Mucosa of rectum (tissue), 2 donors: Measurements from ENCODE around the gene HMGB2.

ENCODE experiments used
- H3K27ac ChIP-seq, 2 donors: one replicate each; pipeline ENCODE4 v1.7.0; 2013; ENCODE audit warnings: inconsistent platforms in 2 of 2, low read depth in 2 of 2, low read length in 2 of 2
- H3K27me3 ChIP-seq, 2 donors: one replicate each; pipeline ENCODE4 v1.7.0; 2013; ENCODE audit warnings: low read length in 2 of 2; ENCODE audit not compliant: control insufficient read depth in 2 of 2, insufficient read depth in 2 of 2
- H3K36me3 ChIP-seq, 2 donors: one replicate each; pipeline ENCODE4 v1.7.0; 2013; ENCODE audit warnings: low read length in 2 of 2; ENCODE audit not compliant: control insufficient read depth in 2 of 2, insufficient read depth in 2 of 2
- H3K4me1 ChIP-seq, 2 donors: one replicate each; pipeline ENCODE4 v1.7.0; 2013; ENCODE audit warnings: low read length in 2 of 2, mild to moderate bottlenecking in 1 of 2; ENCODE audit not compliant: control insufficient read depth in 2 of 2, insufficient read depth in 2 of 2
- H3K4me3 ChIP-seq, 2 donors: one replicate each; pipeline ENCODE4 v1.7.0; 2013; ENCODE audit warnings: low read length in 2 of 2
- H3K9ac ChIP-seq, 2 donors: one replicate each; pipeline ENCODE4 v1.7.0; 2013; ENCODE audit warnings: low read length in 2 of 2, low read depth in 1 of 2, mild to moderate bottlenecking in 1 of 2
- H3K9me3 ChIP-seq, 2 donors: one replicate each; pipeline ENCODE4 v1.7.0; 2013; ENCODE audit warnings: low read length in 2 of 2; ENCODE audit not compliant: control insufficient read depth in 2 of 2
- donor health status: healthy.
- donor health status: Normal muscosa, but diverticular disease.

HMGB2 gene

DNA sequence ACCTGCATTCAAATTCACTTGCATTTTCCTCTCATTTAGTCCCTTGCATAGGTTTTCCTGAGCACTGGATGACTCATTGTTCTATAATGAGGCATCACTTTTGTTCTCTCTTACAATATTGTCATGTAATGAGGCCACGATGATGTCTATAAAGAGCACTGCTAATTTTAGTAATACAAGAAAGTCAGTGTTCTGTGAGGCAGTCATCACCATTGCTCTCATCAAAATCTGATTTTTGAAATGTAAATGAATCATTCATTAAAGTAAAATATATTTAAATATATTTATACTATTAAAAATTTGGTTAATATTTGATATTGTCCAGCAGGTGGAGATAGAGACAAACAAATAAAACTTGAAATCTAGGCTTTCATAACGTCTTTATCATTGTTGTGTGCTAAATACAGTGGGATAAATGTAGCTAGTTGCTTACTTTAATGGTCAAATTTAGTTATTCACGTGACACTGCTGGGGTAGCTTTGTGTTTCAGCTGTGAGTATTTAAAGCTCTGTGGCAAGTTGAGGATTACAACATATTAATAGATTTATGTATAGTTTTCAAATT, 15.4 kb downstream of the HMGB2 start:
- H3K27ac ChIP-seq, result no peak overlapping the region
- H3K36me3 ChIP-seq, result peaks cover 45 to 50% of the 10 kb centered on the region in 2 donors
- no peaks in the 10 kb centered on the region for H3K9me3 ChIP-seq
- H3K4me1 ChIP-seq, result no peaks in the 10 kb centered on the region
- H3K4me3 ChIP-seq, result no peak overlapping the region
- no peaks in the 10 kb centered on the region for H3K27me3 ChIP-seq
- H3K9ac ChIP-seq, result no peak overlapping the region

DNA sequence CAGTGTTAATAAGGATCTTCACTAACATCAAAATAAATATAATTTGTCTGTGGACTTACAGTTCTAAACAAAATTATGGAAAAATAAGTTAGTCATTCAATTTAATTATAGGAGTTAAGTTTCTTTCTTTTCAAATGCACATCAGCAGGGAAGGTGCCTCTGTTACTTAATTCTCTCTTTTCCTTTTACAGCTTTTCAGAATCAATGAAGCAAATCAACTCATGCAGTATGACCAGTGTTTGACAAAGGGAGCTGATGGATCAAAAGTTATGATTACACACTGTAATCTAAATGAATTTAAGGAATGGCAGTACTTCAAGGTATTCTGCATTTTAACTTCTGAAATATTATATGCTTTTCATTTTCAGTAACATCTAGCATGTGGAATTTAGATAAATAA, 15.9 kb downstream of the HMGB2 start:
- Histone ChIP-seq H3K4me3 (no peak overlapping the region), H3K4me1 (no peaks in the 10 kb centered on the region), H3K9me3 (no peaks in the 10 kb centered on the region), H3K36me3 (peaks cover 45 to 50% of the 10 kb centered on the region in 2 donors), H3K27ac (no peak overlapping the region), H3K27me3 (no peaks in the 10 kb centered on the region), H3K9ac (no peak overlapping the region)

DNA sequence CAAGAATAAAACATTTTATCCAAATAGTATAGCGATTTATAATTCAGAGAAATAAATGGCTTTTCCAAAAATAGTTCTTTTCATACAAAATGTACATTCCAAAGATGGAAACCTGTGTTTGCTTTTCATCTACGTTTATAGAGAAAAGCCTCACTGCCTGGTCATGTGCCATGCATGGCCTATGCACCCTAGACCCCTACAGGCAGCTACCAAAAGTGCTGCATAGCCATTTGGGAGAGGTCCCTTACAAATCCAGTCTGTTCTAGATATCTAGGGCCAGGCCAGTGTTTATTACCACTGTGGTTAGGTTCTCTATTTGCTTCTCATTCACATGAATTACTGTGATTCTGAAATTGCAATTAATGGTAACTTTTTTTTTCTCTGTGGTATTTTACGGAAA, 17.2 kb downstream of the HMGB2 start:
- no peaks in the 10 kb centered on the region for H3K9me3 ChIP-seq
- no peaks in the 10 kb centered on the region for H3K27me3 ChIP-seq
- no peak overlapping the region for H3K27ac ChIP-seq
- no peaks in the 10 kb centered on the region for H3K4me1 ChIP-seq
- peaks cover 40 to 54% of the 10 kb centered on the region in 2 donors for H3K36me3 ChIP-seq
- H3K9ac ChIP-seq, result no peak overlapping the region
- H3K4me3 ChIP-seq, result no peak overlapping the region

DNA sequence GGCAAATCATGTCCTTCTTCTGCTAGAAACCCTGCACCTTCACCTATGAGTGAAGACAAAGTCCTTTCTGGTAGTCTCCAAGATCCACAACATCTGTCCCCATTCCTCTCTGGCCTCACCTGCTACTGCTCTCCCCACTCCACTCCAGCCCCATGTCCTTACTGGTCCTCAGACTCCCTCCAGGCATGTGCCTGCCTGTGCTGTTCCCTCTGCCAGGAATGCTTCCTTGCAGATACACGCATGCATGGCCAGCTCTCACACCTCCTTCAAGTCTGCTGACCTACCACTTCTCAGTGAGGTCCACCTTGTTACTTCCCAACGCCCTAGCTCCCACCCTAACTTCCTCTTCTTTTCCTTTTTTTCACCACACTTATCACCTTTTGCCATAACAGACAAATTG, 18.1 kb downstream of the HMGB2 start:
- H3K4me1 ChIP-seq, result no peaks in the 10 kb centered on the region
- peaks cover 34 to 51% of the 10 kb centered on the region in 2 donors for H3K36me3 ChIP-seq
- H3K27ac ChIP-seq, result no peak overlapping the region
- no peaks in the 10 kb centered on the region for H3K27me3 ChIP-seq
- no peaks in the 10 kb centered on the region for H3K9me3 ChIP-seq
- H3K4me3 ChIP-seq, result no peak overlapping the region
- H3K9ac ChIP-seq, result no peak overlapping the region

DNA sequence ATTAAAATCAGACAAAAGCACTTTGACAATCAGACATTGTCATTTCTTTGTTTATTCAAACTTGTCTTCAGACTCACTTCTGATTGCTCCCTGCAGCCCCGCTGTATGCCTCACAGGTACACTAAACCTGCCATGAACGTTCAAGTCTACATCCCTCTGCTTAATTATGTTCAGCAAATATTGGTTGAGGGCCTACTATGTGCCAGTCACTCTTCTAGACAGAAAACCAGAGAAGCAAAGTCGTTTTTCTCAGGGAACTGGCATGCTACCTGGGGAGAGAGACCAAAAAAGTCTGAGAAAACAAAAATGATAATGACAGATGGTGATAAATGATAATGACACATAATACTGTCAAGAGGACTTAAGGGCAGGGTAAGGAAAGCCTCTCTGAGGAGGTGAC, 19.4 kb downstream of the HMGB2 start:
- Histone ChIP-seq H3K27ac (no peak overlapping the region), H3K9ac (no peak overlapping the region), H3K4me3 (no peak overlapping the region), H3K9me3 (no peaks in the 10 kb centered on the region), H3K27me3 (no peaks in the 10 kb centered on the region), H3K36me3 (peaks cover 38 to 46% of the 10 kb centered on the region in 2 donors), H3K4me1 (no peaks in the 10 kb centered on the region)

DNA sequence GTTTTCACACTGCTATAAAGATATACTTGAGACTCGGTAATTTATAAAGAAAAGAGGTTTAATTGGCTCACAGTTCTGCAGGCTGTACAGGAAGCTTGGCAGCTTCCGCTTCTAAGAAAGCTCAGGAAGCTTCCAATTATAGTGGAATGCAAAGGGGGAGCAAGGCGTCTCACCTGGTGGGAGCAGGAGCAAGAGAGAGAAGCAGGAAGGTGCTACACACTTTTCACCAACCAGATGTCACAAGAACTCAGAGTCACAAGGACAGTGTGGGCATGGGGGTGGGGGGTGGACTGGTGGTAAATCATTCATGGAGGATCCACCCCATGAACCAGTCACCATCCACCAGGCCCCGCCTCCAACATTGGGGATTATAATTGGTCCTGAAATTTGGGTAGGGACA, 22.8 kb downstream of the HMGB2 start:
- H3K36me3 ChIP-seq, result peaks cover 39 to 44% of the 10 kb centered on the region in 2 donors
- no peaks in the 10 kb centered on the region for H3K9me3 ChIP-seq

DNA sequence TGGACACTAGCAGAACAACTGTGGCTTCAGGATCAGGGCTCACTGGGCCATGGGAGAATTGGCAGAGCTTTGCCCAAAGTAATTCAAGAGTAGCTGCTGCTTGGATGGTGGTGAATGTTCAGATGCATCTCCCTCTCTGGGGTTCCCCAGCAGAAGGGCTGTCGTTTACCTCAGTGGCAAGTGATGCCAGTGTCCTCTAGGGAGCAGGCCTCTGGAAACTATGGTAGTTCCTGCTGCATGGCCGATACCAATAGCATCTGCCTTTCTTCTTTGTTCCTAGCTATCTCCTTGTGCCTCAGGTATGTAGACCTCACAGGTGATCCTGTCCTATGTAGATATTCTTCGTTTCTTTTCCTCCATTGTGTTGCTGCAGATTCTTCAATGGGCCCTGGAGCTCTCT, 26.4 kb downstream of the HMGB2 start:
- Histone ChIP-seq H3K9ac (no peak overlapping the region), H3K27me3 (no peaks in the 10 kb centered on the region), H3K9me3 (no peaks in the 10 kb centered on the region), H3K4me3 (no peak overlapping the region), H3K4me1 (no peaks in the 10 kb centered on the region), H3K27ac (no peak overlapping the region), H3K36me3 (peaks cover 29 to 37% of the 10 kb centered on the region in 2 donors)

More for the DNA sequence above, 22.8 kb downstream of the HMGB2 start:
- H3K9ac ChIP-seq, result no peak overlapping the region
- H3K27ac ChIP-seq, result no peak overlapping the region
- H3K4me1 ChIP-seq, result no peaks in the 10 kb centered on the region
- H3K4me3 ChIP-seq, result no peak overlapping the region
- H3K27me3 ChIP-seq, result no peaks in the 10 kb centered on the region

DNA sequence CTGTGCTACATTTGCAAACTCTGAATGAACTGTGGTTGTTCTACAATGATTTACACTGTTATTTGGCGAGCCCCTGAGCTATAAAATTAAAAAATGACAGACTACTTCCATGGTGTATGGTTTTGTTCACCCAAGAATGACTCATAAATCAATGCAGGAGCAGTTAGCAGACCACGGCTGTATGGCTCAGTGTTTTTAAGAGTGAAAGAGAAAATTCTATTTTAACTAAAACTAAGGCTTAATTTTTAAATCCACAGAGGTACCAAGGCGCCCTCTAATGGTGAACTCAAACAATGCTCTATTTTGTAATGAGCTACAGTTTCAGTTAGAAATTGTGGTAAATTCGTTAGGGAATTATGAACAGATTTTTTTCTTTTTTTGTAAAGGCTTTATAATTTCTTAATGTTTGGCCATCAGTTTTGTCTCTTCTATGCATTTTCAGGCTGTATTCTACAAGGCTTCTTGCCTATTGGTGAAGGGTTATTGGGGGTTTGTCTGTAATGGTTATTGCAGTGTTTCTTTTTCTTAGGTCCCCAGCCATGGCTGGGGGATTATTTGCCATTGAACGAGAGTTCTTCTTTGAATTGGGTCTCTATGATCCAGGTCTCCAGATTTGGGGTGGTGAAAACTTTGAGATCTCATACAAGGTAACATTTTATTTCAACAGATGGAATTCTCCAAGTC, 32.5 kb downstream of the HMGB2 start:
- H3K9me3 ChIP-seq, result no peaks in the 10 kb centered on the region
- peaks cover 18 to 19% of the 10 kb centered on the region in 2 donors for H3K36me3 ChIP-seq
- no peak overlapping the region for H3K4me3 ChIP-seq
- H3K4me1 ChIP-seq, result no peaks in the 10 kb centered on the region
- H3K27ac ChIP-seq, result no peak overlapping the region
- H3K27me3 ChIP-seq, result no peaks in the 10 kb centered on the region
- no peak overlapping the region for H3K9ac ChIP-seq

DNA sequence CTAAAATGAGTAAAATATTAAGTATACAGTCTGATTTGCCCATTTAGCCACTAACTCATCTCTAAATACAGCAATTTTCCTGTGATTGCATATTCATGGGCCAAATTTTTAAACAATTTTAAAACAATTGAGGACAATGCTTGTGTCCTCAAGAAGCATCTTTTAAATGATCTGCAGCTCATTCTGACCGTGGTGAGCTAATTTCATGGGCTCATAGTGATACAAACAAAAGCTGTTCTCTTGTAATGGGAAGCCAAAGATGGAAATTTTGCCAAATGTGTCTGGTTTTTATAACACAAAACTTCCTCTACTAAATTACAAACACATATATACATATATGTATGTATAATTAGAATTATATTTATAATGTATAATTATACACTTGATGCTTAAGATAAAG, 39.7 kb downstream of the HMGB2 start:
- Histone ChIP-seq H3K36me3 (peaks cover 14 to 16% of the 10 kb centered on the region in 2 donors), H3K9me3 (no peaks in the 10 kb centered on the region), H3K27ac (no peak overlapping the region), H3K9ac (no peak overlapping the region), H3K27me3 (no peaks in the 10 kb centered on the region), H3K4me1 (no peaks in the 10 kb centered on the region), H3K4me3 (no peak overlapping the region)

DNA sequence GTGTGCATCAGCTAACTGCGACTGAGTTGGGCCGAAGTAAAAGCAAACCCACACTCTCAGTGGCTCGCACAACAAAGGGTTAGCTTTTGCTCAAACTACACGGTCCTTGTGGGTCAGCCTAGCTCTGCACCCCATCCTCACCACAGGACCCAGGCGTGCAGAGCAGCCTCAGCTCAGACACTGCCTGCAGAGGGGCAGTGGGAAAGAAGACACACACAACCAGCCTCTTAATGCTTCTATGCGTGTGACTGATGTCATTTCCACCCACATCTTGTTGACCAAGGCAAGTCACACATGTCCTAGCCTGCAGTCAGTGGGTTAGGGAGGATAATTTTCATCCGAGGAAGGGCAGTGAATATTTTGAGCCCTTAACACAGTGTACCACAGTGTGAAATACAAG, 40.5 kb downstream of the HMGB2 start:
- Histone ChIP-seq H3K36me3 (peaks cover 12 to 16% of the 10 kb centered on the region in 2 donors), H3K9me3 (no peaks in the 10 kb centered on the region), H3K27me3 (no peaks in the 10 kb centered on the region), H3K27ac (no peak overlapping the region), H3K4me1 (no peaks in the 10 kb centered on the region), H3K9ac (no peak overlapping the region), H3K4me3 (no peak overlapping the region)
